ENCODE results near the gene KAT2B.
"Not testable (repeated sequence)": the region's sequence is repeated elsewhere in the genome, so short reads cannot be mapped to it uniquely, and the experiment has no call there.

The KAT2B gene

DNA sequence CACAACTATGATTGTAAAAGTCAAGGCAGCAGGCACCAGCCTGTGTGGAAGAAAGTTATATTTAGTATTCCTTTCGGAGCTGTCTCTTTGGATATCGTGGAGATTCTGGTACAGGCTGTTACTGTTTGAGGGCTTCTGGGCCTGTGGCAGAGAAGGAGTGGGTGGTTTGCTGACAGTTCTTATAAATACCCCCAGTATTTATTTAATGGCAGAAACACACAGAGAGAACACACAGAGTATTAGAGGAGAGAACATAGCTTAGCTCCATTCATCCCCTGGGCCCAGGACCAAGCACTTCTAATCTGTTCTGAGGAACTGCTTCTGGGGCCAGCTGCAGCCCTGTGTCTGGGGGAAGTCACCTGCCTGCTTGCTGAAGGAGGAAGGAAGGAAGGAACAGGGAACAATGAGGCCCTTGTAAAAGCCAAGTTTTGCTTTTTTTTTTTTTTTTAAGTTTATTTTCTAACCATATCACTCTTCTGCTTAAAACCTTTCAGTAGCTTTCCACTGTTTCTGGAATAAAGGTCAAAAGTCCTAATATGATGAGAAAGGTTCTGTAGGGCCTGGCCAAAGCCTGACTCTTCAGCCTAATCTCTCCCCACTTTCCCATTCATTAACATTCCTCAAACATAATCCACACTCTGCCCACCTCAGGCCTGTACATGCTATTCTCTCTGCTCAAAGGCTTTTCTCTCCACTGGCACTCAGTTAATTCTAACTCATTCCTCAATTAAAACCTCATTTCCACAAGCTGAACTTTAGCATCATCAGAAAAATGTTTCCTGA is 16.4 kb upstream of the KAT2B start:
- H4K8ac ChIP-seq (ENCODE audit: low read depth, low read length): no peak overlapping the region
- H3K79me1 ChIP-seq (ENCODE audit: low read length): no peaks in the 10 kb centered on the region
- no peak overlapping the region for H3K4me3 ChIP-seq (ENCODE audit: low read length)
- DNase-seq: no peak
- no peak overlapping the region for H3K23ac ChIP-seq (ENCODE audit: low read length)
- H3K56ac ChIP-seq (ENCODE audit: low read length): no peak overlapping the region
- no peak overlapping the region for H2BK15ac ChIP-seq (replicated peaks; ENCODE audit: low read depth)
- H3K4me1 ChIP-seq (ENCODE audit: control insufficient read depth, low read depth, low read length): no peaks in the 10 kb centered on the region
- H3K4ac ChIP-seq (ENCODE audit: low read depth, low read length): no peak overlapping the region
- H2BK5ac ChIP-seq (ENCODE audit: low read length): no peak overlapping the region
- no peak overlapping the region for H4K5ac ChIP-seq (ENCODE audit: low read length)
- WGBS (ENCODE audit: extremely low coverage, insufficient coverage, low lambda C conversion rate): no CpG with 5 or more reads among the region's 2 CpGs
- H3K4me2 ChIP-seq (ENCODE audit: low read length): no peak overlapping the region
- H3K9ac ChIP-seq (ENCODE audit: low read length): no peak overlapping the region
- no peak overlapping the region for H3K18ac ChIP-seq (ENCODE audit: low read length)
- no peaks in the 10 kb centered on the region for H3K79me2 ChIP-seq (ENCODE audit: control insufficient read depth, insufficient read depth, low read length)
- no peak overlapping the region for H2AK5ac ChIP-seq (ENCODE audit: low read length)
- H2BK120ac ChIP-seq (ENCODE audit: low read depth, low read length): no peak overlapping the region
- no peaks in the 10 kb centered on the region for H3K27me3 ChIP-seq (ENCODE audit: insufficient read depth, low read length, poor library complexity)
- no peak overlapping the region for H3K27ac ChIP-seq (ENCODE audit: low read depth, low read length)
- H3K36me3 ChIP-seq (ENCODE audit: control insufficient read depth, insufficient read depth, low read length): no peaks in the 10 kb centered on the region

DNA sequence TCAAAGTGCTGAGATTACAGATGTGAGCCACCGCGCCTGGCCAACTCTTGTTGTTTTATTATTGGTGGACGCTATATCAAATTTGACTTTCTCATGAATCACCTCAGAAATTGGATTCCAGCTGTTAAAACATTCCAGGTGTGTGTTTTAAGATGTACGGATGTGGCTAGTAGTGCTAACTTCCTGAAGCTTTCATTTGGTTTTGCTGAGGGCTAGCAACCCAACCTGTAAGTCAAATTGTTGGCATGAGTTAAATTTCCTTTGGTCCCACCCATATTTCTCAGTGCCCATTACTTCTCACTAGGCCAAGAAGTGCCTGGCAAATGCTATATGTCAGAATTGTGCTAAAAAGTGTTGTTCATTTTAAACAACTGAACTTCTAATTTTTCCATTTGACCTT is 13.1 kb upstream of the KAT2B start:
- Histone ChIP-seq H2BK15ac (replicated peaks; ENCODE audit: low read depth) (no peak overlapping the region), H3K79me2 (ENCODE audit: control insufficient read depth, insufficient read depth, low read length) (no peaks in the 10 kb centered on the region), H3K4me1 (ENCODE audit: control insufficient read depth, low read depth, low read length) (no peaks in the 10 kb centered on the region), H3K27me3 (ENCODE audit: insufficient read depth, low read length, poor library complexity) (no peaks in the 10 kb centered on the region), H3K9ac (ENCODE audit: low read length) (no peak overlapping the region), H4K5ac (ENCODE audit: low read length) (no peak overlapping the region), H3K4ac (ENCODE audit: low read depth, low read length) (no peak overlapping the region), H2BK5ac (ENCODE audit: low read length) (no peak overlapping the region), H3K36me3 (ENCODE audit: control insufficient read depth, insufficient read depth, low read length) (no peaks in the 10 kb centered on the region), H3K4me2 (ENCODE audit: low read length) (no peak overlapping the region), H4K8ac (ENCODE audit: low read depth, low read length) (no peak overlapping the region), H3K23ac (ENCODE audit: low read length) (no peak overlapping the region), H3K18ac (ENCODE audit: low read length) (no peak overlapping the region), H2BK120ac (ENCODE audit: low read depth, low read length) (no peak overlapping the region), H3K56ac (ENCODE audit: low read length) (no peak overlapping the region), H3K27ac (ENCODE audit: low read depth, low read length) (no peak overlapping the region), H2AK5ac (ENCODE audit: low read length) (no peak overlapping the region), H3K4me3 (ENCODE audit: low read length) (no peak overlapping the region), H3K79me1 (ENCODE audit: low read length) (no peaks in the 10 kb centered on the region)
- no CpG with 5 or more reads among the region's 4 CpGs for WGBS (ENCODE audit: extremely low coverage, insufficient coverage, low lambda C conversion rate)
- DNase-seq: no peak

- Histone ChIP-seq H3K56ac (ENCODE audit: low read length) (no peak overlapping the region), H3K27me3 (ENCODE audit: insufficient read depth, low read length, poor library complexity) (no peaks in the 10 kb centered on the region), H3K4me3 (ENCODE audit: low read length) (no peak overlapping the region), H4K8ac (ENCODE audit: low read depth, low read length) (no peak overlapping the region), H3K36me3 (ENCODE audit: control insufficient read depth, insufficient read depth, low read length) (no peaks in the 10 kb centered on the region), H3K27ac (ENCODE audit: low read depth, low read length) (no peak overlapping the region), H4K5ac (ENCODE audit: low read length) (no peak overlapping the region), H3K9ac (ENCODE audit: low read length) (no peak overlapping the region), H3K18ac (ENCODE audit: low read length) (no peak overlapping the region), H2BK15ac (replicated peaks; ENCODE audit: low read depth) (no peak overlapping the region), H3K79me2 (ENCODE audit: control insufficient read depth, insufficient read depth, low read length) (no peaks in the 10 kb centered on the region), H3K4me2 (ENCODE audit: low read length) (no peak overlapping the region), H2BK120ac (ENCODE audit: low read depth, low read length) (no peak overlapping the region), H2AK5ac (ENCODE audit: low read length) (no peak overlapping the region), H3K4me1 (ENCODE audit: control insufficient read depth, low read depth, low read length) (no peaks in the 10 kb centered on the region), H3K4ac (ENCODE audit: low read depth, low read length) (no peak overlapping the region), H2BK5ac (ENCODE audit: low read length) (no peak overlapping the region), H3K23ac (ENCODE audit: low read length) (no peak overlapping the region), H3K79me1 (ENCODE audit: low read length) (no peaks in the 10 kb centered on the region)
- peak; percentile 26 for DNase-seq
- no CpG with 5 or more reads among the region's 7 CpGs for WGBS (ENCODE audit: extremely low coverage, insufficient coverage, low lambda C conversion rate)
Measured at GRCh38 chr3:20028905-20029331, 11.3 kb upstream of the KAT2B start.

- H3K36me3 ChIP-seq (ENCODE audit: control insufficient read depth, insufficient read depth, low read length); H3K18ac ChIP-seq (ENCODE audit: low read length); H3K4me2 ChIP-seq (ENCODE audit: low read length); H3K4me3 ChIP-seq (ENCODE audit: low read length); H4K5ac ChIP-seq (ENCODE audit: low read length); H2AK5ac ChIP-seq (ENCODE audit: low read length); H4K8ac ChIP-seq (ENCODE audit: low read depth, low read length); H3K27ac ChIP-seq (ENCODE audit: low read depth, low read length); H3K79me1 ChIP-seq (ENCODE audit: low read length); H3K79me2 ChIP-seq (ENCODE audit: control insufficient read depth, insufficient read depth, low read length); H3K4ac ChIP-seq (ENCODE audit: low read depth, low read length); H2BK15ac ChIP-seq (replicated peaks; ENCODE audit: low read depth); H2BK5ac ChIP-seq (ENCODE audit: low read length); H3K56ac ChIP-seq (ENCODE audit: low read length); H3K27me3 ChIP-seq (ENCODE audit: insufficient read depth, low read length, poor library complexity); DNase-seq; H3K4me1 ChIP-seq (ENCODE audit: control insufficient read depth, low read depth, low read length); H2BK120ac ChIP-seq (ENCODE audit: low read depth, low read length); H3K9ac ChIP-seq (ENCODE audit: low read length); H3K23ac ChIP-seq (ENCODE audit: low read length): not testable (repeated sequence)
- WGBS (ENCODE audit: extremely low coverage, insufficient coverage, low lambda C conversion rate): no CpG with 5 or more reads among the region's 7 CpGs
Measured at GRCh38 chr3:20031939-20032338, 8.3 kb upstream of the KAT2B start.

- no CpG with 5 or more reads among the region's 4 CpGs for WGBS (ENCODE audit: extremely low coverage, insufficient coverage, low lambda C conversion rate)
- Histone ChIP-seq H3K56ac (ENCODE audit: low read length) (no peak overlapping the region), H3K27me3 (ENCODE audit: insufficient read depth, low read length, poor library complexity) (no peaks in the 10 kb centered on the region), H3K4me2 (ENCODE audit: low read length) (no peak overlapping the region), H3K79me2 (ENCODE audit: control insufficient read depth, insufficient read depth, low read length) (no peaks in the 10 kb centered on the region), H2BK5ac (ENCODE audit: low read length) (no peak overlapping the region), H3K23ac (ENCODE audit: low read length) (no peak overlapping the region), H3K27ac (ENCODE audit: low read depth, low read length) (no peak overlapping the region), H4K8ac (ENCODE audit: low read depth, low read length) (no peak overlapping the region), H3K36me3 (ENCODE audit: control insufficient read depth, insufficient read depth, low read length) (no peaks in the 10 kb centered on the region), H2BK120ac (ENCODE audit: low read depth, low read length) (no peak overlapping the region), H3K9ac (ENCODE audit: low read length) (no peak overlapping the region), H4K5ac (ENCODE audit: low read length) (no peak overlapping the region), H2AK5ac (ENCODE audit: low read length) (no peak overlapping the region), H3K18ac (ENCODE audit: low read length) (no peak overlapping the region), H3K4ac (ENCODE audit: low read depth, low read length) (no peak overlapping the region), H2BK15ac (replicated peaks; ENCODE audit: low read depth) (no peak overlapping the region), H3K4me3 (ENCODE audit: low read length) (no peak overlapping the region), H3K4me1 (ENCODE audit: control insufficient read depth, low read depth, low read length) (no peaks in the 10 kb centered on the region), H3K79me1 (ENCODE audit: low read length) (no peaks in the 10 kb centered on the region)
- no peak for DNase-seq
Measured at GRCh38 chr3:20035019-20035418, 5.2 kb upstream of the KAT2B start.
